ENCODE results near the gene C1orf94.
"Not testable (repeated sequence)": the region's sequence is repeated elsewhere in the genome, so short reads cannot be mapped to it uniquely, and the experiment has no call there.

Gene C1orf94

DNA sequence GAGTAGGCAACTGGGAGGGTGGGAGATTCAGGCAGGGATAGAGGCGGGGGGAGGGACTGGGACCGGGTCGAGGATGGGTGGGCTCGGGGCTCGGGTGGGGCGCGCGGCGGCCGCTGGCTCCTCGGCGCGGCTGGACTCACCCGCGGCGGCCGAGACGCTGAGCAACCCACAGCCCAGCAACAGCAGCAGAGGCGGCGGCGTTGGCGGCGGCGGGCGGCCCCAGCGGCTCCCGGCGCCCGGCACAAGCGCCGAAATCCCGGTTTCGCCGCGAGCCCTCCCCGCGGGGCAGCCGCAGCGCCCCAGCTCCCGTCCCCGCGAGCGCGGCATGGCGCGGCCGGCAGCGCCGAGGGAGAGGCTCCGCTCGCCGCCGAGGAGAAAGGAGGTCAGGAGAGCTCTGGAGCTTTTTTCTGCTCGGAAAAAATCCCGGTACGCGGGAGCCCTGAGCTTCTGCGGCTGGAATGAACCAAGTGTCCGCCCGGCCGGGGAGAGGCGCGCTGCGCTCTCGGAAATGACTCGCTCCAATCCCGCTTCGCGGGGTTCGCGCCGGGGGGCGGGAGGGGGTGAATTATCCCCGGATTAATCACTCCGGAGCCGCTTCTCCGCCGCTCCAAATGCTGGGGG, 11.8 kb upstream of the C1orf94 start, which contains the start of gene CSMD2:
Gene CSMD2, minus strand, starts transcription at position 460 of the 621 bp plus-strand sequence. Its CDS starts 133 bp downstream, at position 327.
- no peak for DNase-seq (ENCODE audit: low read depth, low spot score)

DNA sequence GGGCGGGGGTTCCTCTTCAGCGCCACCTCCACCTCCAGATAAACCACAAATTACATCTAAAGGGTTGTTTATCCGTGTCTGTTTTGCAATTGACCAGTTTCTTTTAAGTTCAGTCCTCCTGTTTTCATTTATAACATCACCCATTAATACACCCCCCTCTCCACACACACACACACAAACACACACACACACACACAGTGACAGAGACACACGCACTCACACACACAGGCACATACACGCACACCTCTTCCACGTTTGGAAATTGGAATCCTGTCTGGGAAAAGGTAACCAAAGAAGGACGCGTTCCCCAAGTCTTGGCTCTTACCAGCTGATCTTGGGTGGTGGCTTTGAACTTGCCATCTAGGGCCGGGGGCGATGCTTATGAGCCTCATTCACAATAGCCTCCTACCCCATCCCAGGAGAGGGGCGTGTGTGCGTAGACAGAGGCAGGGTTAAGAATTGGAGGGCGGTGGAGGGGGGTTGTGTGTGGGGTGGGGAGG, 11.2 kb upstream of the C1orf94 start:
- DNase-seq (ENCODE audit: low read depth, low spot score) = no peak

DNA sequence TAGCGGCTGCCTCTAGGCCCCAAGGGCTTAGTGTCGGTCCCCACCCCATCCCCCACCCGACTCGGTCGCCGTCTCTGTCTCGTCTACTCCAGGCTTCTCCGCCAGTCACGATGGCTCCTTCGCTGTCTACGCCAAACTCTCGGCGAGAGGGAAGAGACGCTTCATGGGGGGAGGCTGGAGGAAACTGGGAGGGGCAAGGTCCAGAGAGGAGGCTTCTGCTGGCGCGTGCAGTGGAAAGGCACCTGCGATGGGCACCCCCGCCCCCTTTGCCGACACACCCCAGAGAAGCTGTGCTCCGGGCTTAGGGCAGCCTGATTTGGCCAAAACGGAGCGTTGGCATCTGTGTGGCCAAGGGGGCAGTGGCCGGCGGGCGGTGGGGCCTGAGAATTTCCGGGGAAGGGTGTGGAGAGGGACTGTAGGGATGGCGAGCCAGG, 10.5 kb upstream of the C1orf94 start:
- DNase-seq (ENCODE audit: low read depth, low spot score) = no peak

DNA sequence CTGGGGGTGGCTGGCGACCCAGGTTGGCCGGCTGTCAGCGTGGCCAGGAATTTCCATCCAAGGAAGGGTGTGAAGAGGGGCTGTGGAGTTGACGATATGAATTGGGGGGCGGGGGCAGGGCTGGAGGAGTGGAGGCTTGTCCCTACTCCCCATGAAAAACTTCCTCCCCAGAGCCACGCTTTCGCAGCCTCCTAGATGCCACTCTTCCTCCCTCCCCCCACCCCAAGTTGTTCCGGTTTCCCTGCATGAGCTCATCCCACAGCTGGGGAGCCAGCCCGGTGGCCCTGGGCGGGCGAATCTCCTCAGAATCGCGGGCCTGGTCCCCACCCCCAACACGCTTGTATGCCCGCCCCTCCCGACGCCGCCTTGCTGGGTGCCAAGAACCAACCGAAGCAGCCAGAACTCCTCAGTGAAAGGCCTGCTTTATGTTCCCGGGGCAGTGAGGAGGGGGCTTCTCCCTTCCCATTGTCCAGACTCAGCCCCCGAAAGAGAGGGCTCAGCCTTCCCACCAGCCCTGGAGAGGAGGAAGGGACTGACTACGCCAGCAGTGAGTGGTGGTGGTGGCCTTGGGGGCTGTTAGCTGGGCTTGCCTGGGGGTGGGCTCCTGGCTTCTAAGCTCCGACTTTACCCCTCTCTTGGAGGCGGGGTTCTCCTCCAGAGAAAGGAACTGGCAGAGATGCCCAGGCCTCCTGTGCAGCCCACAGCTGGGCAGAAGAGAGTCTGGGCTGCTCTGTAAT, 9.9 kb upstream of the C1orf94 start:
- DNase-seq (ENCODE audit: low read depth, low spot score) = no peak

DNA sequence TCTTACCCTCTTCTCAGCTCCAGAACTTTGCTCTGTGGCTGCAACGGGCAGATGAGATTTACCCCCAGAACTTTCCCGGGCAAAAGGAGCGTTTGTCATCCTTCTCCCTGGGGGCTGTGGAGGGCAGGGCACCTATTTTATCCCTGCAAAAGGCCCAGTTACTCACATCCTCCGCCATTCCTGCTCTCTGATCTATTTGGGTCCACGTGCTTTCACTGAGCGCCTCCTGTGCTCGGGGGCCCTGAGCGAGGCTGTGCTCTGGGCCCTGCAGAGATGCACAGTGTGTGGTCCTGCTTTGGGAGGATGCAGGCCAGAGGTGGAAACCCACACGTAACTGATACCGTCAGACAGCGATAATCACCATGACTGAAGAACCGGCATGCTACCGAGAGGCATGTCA, 9.3 kb upstream of the C1orf94 start:
- no peak for DNase-seq (ENCODE audit: low read depth, low spot score)

DNA sequence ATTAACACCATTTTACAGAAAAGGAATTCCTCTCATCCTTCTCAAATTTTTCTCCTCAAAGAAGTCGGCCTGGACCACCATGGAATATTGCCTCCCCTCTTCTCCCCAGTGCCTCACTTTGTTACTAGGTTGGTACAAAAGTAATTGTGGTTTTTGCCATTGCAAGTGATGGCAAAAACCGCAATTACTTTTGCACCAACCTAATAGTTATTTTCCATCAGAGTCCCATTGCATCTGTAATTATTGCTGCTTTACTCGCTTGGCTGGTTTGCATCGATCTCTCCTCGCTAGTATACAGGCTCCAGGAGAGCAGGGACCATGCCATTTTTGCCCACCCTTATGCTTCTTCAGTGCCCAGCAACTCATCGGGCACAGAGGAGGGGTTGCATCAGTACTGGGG, 963 bp upstream of the C1orf94 start:
- DNase-seq (ENCODE audit: low read depth, low spot score) = no peak

DNA sequence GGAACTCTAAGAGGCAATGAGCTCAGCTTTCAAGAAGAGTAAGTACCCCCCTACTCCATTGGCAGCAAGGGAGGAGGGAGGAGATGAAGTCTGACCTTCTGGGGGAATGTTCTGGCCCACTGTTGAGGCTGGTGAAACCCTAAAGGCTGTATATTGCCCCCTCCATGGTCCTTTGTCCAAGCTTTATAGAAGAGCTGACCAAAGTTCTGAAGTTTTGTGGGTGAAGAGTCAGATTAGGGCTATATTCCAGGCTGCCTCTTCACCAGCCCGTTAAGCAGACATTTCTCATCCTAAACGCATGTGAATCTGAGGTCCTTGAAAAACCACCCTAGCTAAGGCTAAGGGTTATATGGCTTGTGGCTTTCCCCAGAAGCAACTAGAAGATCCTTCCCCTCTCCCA, 1.4 kb downstream of the C1orf94 start:
- no peak for DNase-seq (ENCODE audit: low read depth, low spot score)

DNA sequence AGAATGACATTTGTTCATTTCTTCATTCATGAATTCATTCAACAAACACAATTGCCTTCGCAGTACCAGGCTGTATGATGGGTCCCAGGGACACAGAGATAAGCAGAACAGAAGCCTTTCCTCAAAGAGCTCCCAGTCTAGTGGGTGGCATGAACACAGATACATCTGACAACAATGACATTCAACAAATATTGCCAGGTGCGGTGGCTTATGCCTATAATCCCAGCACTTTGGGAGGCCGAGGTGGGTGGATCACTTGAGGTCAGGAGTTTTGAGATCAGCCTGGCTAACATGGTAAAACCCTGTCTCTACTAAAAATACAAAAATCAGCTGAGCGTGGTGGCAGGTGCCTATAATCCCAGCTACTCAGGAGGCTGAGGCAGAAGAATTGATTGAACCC, 6.7 kb downstream of the C1orf94 start:
- not testable (repeated sequence) for DNase-seq (ENCODE audit: low read depth, low spot score)

DNA sequence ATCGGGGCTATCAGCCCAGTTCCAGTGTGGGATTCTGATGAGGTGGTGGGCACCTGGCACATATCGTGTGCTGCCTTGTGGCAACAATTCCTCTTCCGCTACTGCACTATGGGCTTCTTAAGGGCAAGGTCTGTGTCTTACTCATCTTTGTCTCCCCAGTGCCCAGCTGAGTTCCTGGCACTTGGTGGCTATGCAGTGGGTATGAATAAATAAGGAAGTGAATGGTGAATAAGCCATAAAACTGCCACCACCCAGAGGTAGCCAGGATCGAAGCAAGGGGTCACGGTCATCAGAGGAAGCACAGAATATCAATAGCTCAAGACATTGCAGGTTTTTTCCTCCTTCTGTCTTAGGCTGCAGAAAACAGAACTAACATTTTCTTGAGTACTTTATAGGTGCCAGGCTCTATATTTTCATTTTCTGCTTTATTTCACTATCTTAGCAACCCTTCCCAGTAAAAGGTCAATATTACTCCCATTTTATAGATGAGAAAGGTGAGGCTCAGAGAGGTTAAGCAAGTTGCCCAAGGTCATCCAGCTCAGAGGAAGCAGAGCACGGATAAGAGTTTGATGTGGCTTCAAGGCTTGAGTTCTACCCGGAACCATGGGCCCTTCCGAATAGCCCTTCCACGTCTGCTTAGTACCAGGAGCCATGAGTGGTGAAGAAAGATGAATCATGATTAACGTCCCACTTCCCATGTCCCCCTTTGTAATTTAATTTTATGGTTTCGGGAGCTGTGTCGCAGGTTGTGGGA, 10.2 kb downstream of the C1orf94 start:
- DNase-seq (ENCODE audit: low read depth, low spot score) = no peak

DNA sequence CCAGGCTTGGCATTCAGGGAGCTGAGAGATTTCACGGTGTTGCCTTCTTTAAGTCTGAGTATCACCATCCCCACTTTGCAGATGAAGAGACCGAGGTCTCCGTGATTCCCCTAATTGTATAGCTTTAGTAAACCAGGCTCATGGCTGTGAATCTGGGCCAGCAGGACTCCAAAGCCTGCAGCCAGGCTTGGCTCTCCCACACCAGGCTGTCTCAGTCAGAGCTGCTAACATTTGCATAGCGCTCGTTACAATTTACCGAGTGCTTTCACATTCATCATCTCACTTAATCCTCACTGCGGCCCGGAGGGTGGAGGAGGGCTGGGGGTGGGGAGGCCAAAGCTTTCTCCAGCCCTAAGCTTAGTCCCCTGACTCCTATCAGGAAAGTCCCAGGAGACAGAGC, 11.7 kb downstream of the C1orf94 start:
- DNase-seq (ENCODE audit: low read depth, low spot score) = no peak

DNA sequence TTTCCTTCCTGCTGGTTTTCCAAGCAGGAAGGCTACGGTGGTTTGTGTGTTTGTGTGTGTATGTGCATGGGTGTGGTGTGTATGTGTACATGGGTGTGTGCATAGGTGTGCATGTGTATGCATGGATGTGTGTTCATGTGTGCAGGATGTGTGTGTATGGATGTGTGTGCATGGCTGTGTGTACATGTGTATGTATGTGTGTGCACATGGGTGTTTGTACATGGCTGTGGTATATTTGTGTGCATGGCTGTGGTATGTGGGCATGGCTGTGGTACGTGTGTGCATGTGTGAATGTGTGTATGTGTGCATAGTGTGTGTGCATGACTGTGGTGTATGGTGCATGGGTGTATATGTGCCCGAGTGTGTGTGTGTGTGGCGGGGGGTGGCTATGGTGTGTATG, 12.3 kb downstream of the C1orf94 start:
- DNase-seq (ENCODE audit: low read depth, low spot score) = no peak

DNA sequence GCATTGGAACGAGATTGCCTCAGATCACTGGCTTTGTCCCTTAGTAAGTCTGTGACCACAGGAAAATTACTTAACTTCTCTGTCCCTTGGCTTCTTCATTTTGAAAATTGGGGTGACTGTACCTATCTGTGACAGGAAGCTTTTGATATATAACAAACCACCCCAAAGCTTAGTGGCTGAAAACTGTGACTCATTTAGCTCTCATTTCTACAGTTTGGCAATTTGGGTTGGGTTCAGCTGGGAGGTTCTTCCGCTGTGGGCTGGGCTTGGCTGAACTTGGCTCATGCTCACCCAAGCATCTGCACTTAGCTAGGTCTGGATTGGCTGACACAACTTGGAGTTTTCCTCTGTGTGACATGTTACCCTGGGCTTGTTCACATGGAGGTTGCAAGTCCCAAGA, 14.0 kb downstream of the C1orf94 start:
- no peak for DNase-seq (ENCODE audit: low read depth, low spot score)

DNA sequence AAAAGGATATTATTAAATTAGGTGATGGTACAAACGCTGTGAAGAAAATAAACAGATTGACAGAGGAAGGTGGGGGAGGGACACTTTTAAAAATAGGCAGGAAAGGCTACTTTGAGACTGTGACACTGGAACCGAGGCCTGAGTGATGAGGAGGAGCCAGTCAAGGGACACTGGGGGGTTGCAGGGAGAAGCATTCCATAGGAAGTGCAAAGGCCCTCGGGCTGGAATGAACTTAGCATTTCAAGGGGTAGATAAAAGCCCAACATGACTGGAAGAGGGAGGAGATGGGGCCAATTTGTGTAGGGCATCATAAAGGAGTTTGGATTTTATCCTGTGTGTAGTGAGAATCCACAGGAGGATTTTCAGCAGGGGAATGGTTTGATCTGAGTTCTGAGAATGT, 15.9 kb downstream of the C1orf94 start:
- DNase-seq (ENCODE audit: low read depth, low spot score) = no peak

DNA sequence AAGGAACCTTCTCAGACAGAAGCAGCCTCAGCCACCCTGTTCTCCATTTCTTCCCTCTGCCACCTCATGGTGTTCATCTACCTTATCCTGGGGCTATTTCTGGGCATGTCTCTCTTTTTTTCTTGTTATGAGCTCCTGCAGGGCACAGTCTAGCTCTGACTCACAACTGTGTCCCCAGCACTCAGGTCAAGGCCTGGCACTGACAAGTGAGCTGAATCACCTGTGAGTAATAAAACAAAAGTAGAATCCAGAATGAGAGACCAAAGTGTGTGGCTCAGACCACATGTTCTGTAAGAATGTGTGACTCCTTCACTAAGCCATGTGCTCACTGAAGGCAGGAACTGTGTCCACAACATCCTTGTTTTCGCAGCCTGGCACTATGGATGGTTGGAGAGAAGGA, 23.2 kb downstream of the C1orf94 start:
- no peak for DNase-seq (ENCODE audit: low read depth, low spot score)

DNA sequence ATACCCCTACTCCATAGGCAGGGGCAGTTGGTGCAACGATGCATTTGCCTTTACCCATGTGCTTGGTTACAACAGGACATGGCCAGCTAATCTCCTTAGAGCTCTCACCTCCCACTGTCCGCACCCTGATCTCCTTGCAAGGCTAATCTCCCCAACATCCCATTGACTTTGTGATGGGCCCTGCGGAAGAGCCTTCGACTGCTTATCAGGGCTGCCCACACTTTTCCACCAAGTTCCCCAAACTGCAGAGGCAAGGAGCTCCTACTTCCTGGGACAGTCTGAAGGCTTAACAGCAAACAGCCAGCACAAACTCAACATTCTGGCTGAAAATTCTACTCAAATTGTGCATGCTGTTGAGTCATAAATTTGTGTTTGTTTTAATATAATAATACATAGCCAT, 36.0 kb downstream of the C1orf94 start:
- no peak for DNase-seq (ENCODE audit: low read depth, low spot score)

DNA sequence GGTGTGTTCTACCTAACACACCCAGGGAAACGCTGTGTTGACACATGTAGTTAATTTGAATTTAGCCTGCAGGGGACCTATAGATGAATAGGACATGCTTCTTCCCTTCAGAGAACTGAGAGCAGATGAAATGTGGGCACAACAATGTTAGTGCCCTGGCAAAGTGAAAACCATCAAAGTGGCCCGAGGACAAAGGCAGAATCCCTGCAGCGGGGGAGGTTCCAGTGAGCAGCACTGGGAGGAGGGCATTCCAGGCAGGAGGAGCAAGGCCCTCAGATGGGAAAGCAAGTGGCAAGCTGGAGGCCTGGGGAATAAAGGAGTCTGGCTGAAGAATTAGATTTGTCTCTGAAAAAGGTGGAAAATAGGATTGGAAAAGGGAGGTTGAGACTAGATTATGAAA, 37.2 kb downstream of the C1orf94 start:
- no peak for DNase-seq (ENCODE audit: low read depth, low spot score)

DNA sequence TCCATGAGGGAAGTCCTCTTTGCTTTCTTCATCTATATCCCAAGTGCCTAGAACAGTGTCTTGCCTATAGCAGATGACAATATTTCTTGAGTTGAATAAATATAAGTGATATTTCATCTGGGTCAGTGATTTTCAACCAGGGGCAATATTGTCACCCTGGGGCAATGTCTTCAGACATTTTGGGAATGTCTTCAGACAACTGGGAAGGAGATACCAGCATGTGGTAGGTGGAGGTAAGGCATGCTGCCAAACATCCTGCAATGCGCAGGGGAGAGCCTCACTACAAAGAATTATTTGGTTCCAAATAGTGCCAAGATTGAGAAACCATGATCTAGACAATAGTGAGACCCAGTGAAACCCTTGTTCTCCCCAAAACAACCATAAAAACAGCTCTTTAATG, 54.7 kb downstream of the C1orf94 start:
- DNase-seq (ENCODE audit: low read depth, low spot score) = no peak

DNA sequence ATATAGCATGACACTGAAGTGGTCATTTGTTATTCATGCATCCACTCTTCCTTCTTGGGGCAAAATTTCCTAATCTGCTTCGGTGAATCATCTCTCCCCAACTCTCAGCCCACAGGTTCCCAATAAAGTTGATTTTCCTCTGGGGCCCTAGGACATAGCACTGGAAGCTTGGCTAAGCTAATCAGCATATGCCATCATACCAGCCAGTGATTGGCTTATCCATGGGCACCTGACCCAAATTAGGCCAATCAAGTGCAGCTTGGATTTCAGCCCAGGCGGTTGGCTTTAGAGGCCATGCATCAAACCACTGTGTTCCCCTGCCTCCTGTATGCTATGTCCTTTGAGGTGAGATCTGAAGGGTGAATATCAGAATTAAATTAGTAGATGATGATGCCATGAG, 58.9 kb downstream of the C1orf94 start:
- DNase-seq (ENCODE audit: low read depth, low spot score) = no peak

DNA sequence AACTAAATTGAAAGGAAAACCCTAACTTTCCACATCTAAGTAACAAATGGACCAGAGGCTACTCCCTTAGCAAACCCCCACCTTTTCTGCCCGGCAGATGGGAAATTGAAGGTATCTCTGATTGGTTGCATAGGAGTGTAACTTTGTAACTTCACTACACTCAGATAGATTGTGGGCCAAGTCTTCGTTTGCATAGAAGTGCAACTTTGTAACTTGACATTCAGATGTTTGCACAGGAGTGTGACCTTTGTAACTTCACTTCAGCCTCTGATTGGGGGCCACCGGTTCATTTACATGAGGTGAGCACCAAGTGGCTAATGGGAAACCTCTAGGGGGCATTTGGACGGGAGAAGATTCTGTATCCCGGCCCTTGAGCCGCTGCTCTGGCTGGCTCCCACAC, 59.4 kb downstream of the C1orf94 start:
- no peak for DNase-seq (ENCODE audit: low read depth, low spot score)

DNA sequence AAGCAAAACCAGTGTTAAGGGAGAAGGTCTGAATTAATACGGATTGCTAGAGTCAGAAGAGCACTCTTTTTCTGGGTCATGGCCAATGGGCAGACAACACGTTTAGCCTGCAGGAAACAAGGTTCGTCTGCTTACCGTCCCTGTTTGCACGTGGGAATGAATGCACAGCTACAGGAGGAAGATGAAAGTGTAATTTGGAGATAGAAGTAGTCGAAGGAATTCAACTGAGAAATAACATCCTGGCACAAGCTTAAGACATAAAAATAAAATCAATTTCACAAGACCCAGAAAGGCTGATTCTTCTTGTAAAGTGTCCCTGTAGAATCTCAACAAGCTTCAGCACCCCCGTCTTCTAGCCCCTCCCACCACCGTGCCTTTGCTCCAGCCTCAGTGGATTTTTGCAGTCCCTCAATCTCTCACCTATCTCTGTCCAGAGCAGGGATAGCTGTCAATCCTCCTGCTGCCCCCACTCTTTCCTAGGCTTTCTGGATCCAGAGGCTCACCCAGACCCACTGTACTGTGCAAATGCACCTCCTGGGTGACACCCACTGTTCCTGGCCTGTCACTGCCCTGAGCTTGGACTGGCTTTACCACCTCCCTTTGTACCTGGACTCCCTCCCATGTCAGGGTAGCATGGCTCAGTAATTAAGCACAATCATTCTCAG, 60.6 kb downstream of the C1orf94 start:
- DNase-seq (ENCODE audit: low read depth, low spot score) = no peak

DNA sequence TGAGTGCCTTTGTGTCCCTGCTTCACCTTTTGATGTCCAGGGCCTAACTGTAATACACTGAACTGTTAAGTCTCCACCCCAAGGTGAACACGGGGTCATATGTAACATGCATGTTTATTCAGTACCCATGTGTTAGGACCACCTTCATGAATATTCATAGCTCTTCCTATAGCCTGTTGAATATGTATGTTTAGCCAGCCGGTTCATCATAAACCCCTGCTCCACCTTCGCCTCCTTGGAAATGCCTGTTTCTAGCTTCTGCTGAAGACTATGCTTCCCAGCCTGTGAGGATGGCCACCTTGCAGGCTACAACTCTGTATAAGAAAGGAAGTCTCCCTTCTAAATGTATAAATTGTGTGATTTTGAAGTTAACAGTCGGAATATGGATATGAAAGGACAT, 69.3 kb downstream of the C1orf94 start:
- DNase-seq (ENCODE audit: low read depth, low spot score) = no peak

DNA sequence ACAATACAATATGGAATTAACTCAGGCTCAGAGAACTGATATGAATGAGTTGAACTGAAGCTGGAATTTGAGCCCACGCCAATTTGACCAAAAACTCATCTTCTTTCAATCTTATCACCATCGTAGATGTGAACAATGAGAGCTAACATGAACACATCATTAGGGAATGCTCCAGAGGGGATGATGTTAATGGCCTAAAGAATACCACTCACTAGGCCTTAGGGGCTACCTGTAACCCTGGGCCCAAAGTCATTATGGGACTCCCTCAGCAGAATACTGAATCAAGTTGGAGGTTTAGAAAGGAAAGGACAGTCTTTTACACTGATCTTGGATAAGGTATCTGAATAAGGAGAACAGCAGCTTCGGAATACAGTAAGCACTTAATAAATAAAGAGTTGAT, 73.6 kb downstream of the C1orf94 start:
- no peak for DNase-seq (ENCODE audit: low read depth, low spot score)

Measured in activated CD4-positive, CD25-positive, alpha-beta regulatory T cell treated with anti-CD3 and anti-CD28 coated beads, Interleukin-2, amount 50 U/mL, for 16 hours (primary cell).